Tibial nerve (tissue), 4 donors: Measurements from ENCODE around the gene NME8. TPM values are rescaled to one million over a fixed set of nuclear protein-coding genes. Genes with fewer than 3 reads are reported as not detected.

Experiments
- DNase-seq, 2 donors: peaks; one replicate each; pipeline ENCODE4 v3.0.0-alpha.2; 2019; ENCODE audit warnings: low spot score in 2 of 2
- H3K27ac ChIP-seq, 4 donors: fragments of 200-600 bp; sonication (generic) in 3 of 4; one replicate each; pipeline ENCODE4 v1.5.1; 2017 to 2019; ENCODE audit warnings: mild to moderate bottlenecking in 1 of 4
- H3K27me3 ChIP-seq, 2 donors: fragments of 200-600 bp; sonication (generic) in 1 of 2; one replicate each; pipeline versions ENCODE4 v1.5.1 to v1.6.0; 2017 to 2019
- H3K36me3 ChIP-seq, 3 donors: fragments of 200-600 bp; sonication (generic); one replicate each; pipeline ENCODE4 v1.5.1; 2018 to 2019
- H3K4me1 ChIP-seq, 4 donors: fragments of 200-600 bp; sonication (generic) in 3 of 4; one replicate each; pipeline ENCODE4 v1.5.1; 2017 to 2019
- H3K4me3 ChIP-seq, 4 donors: fragments of 200-600 bp; sonication (generic) in 3 of 4; one replicate each; pipeline ENCODE4 v1.5.1; 2017 to 2019; ENCODE audit warnings: mild to moderate bottlenecking in 1 of 4, moderate library complexity in 1 of 4
- H3K9me3 ChIP-seq, 4 donors: fragments of 200-600 bp; sonication (generic) in 3 of 4; one replicate each; pipeline ENCODE4 v1.5.1; 2017 to 2019
- EP300 ChIP-seq, 2 donors: sonication (generic); formaldehyde crosslinking; IDR thresholded peaks; one replicate each; pipeline ENCODE4 v1.6.1; 2017; ENCODE audit warnings: antibody characterized with exemption in 2 of 2, mild to moderate bottlenecking in 1 of 2
- POLR2A ChIP-seq, 2 donors: fragments of 450-650 bp; IDR thresholded peaks; one replicate each; pipeline ENCODE4 v1.6.1; 2017; ENCODE audit warnings: antibody characterized with exemption in 2 of 2, mild to moderate bottlenecking in 2 of 2, moderate library complexity in 2 of 2
- WGBS, 2 donors: methylation state at CpG; one replicate each; pipeline ENCODE4 v1.1.5; 2018; 5-methylcytosine and 5-hydroxymethylcytosine counted together
- total RNA-seq, 4 donors: library from RNA; depleted of rRNA; stranded (reverse); fragments of >200 nt; gene quantifications; one replicate each; pipeline ENCODE4 v1.1.0, GENCODE V29; 2016
- TF ChIP-seq, protein P1 (sequence below), 5 experiments: fragments of 200-600 bp in 3 of 5; fragments of 450-650 bp in 2 of 5; sonication (generic) in 3 of 5; IDR thresholded peaks; one replicate each; pipeline ENCODE4 v1.5.1; 2016 to 2019; ENCODE audit warnings: antibody characterized with exemption in 5 of 5, mild to moderate bottlenecking in 3 of 5, moderate library complexity in 2 of 5

The NME8 gene
- total RNA-seq, 4 donors from 2014 or later = not detected

DNA sequence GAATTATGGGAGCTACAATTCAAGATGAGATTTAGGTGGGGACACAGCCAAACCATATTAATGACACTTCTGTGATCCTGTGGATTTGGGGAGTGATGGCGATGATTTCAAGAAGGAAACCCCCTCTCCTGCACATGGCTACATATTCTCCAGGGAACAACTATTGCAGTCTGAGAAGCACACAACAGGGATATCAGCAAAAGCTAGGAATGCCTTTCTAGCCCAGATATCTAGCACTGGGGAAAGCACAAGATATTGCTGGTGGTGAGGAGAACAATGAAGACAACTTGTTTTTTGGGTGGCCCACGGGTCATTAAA is 96.3 kb downstream of the NME8 start:
- TF ChIP-seq, protein P1, sequence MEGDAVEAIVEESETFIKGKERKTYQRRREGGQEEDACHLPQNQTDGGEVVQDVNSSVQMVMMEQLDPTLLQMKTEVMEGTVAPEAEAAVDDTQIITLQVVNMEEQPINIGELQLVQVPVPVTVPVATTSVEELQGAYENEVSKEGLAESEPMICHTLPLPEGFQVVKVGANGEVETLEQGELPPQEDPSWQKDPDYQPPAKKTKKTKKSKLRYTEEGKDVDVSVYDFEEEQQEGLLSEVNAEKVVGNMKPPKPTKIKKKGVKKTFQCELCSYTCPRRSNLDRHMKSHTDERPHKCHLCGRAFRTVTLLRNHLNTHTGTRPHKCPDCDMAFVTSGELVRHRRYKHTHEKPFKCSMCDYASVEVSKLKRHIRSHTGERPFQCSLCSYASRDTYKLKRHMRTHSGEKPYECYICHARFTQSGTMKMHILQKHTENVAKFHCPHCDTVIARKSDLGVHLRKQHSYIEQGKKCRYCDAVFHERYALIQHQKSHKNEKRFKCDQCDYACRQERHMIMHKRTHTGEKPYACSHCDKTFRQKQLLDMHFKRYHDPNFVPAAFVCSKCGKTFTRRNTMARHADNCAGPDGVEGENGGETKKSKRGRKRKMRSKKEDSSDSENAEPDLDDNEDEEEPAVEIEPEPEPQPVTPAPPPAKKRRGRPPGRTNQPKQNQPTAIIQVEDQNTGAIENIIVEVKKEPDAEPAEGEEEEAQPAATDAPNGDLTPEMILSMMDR (IDR thresholded peaks at IDR 0.05) = no peak
- TF ChIP-seq POLR2A (IDR thresholded peaks at IDR 0.05) (no peak), EP300 (IDR thresholded peaks at IDR 0.05) (no peak)
- peaks cover 3 to 56% (median 19%) of the 10 kb centered on the region in 4 donors for H3K4me1 ChIP-seq
- H3K27ac ChIP-seq = peak overlapping the region in 3 of 4 donors; percentile 58 to 86 (median 84)
- no peak overlapping the region for H3K4me3 ChIP-seq
- no peak for DNase-seq
- WGBS, 2 donors = 63 to 80% methylated on average over 2 of the region's 2 CpGs
- H3K27me3 ChIP-seq = no peaks in the 10 kb centered on the region
- peaks cover 0 to 10% (median 0%) of the 10 kb centered on the region in 3 donors for H3K36me3 ChIP-seq
- no peaks in the 10 kb centered on the region for H3K9me3 ChIP-seq

GRCh38 chr7:37945336-37945735 is 96.9 kb downstream of the NME8 start:
- no peaks in the 10 kb centered on the region for H3K27me3 ChIP-seq
- no peak for TF ChIP-seq EP300 (IDR thresholded peaks at IDR 0.05)
- TF ChIP-seq POLR2A (IDR thresholded peaks at IDR 0.05) = no peak
- TF ChIP-seq, protein P1 (IDR thresholded peaks at IDR 0.05) = no peak

GRCh38 chr7:37947138-37947940 is 98.9 kb downstream of the NME8 start:
- DNase-seq = no peak
- WGBS, 2 donors = 94 to 96% methylated on average over 7 of the region's 7 CpGs
- no peaks in the 10 kb centered on the region for H3K9me3 ChIP-seq

More at GRCh38 chr7:37945336-37945735, 96.9 kb downstream of the NME8 start:
- Histone ChIP-seq H3K4me3 (no peak overlapping the region), H3K4me1 (peaks cover 3 to 54% (median 19%) of the 10 kb centered on the region in 4 donors), H3K27ac (peak overlapping the region in 2 of 4 donors; percentile 84 to 86), H3K9me3 (no peaks in the 10 kb centered on the region), H3K36me3 (peaks cover 0 to 14% (median 0%) of the 10 kb centered on the region in 3 donors)
- DNase-seq = no peak
- 53 to 58% methylated on average over 4 of the region's 4 CpGs for WGBS, 2 donors

GRCh38 chr7:37947941-37948210 is 99.5 kb downstream of the NME8 start:
- Histone ChIP-seq H3K4me1 (peaks cover 3 to 37% (median 13%) of the 10 kb centered on the region in 4 donors), H3K9me3 (no peaks in the 10 kb centered on the region), H3K27ac (no peak overlapping the region), H3K27me3 (no peaks in the 10 kb centered on the region), H3K4me3 (no peak overlapping the region), H3K36me3 (peaks cover 0 to 40% (median 0%) of the 10 kb centered on the region in 3 donors)
- no peak for TF ChIP-seq POLR2A (IDR thresholded peaks at IDR 0.05)
- TF ChIP-seq, protein P1 (IDR thresholded peaks at IDR 0.05) = no peak
- no peak for TF ChIP-seq EP300 (IDR thresholded peaks at IDR 0.05)
- no peak for DNase-seq
- WGBS, 2 donors = 89 to 93% methylated on average over 7 of the region's 7 CpGs

More at GRCh38 chr7:37947138-37947940, 98.9 kb downstream of the NME8 start:
- Histone ChIP-seq H3K27ac (no peak overlapping the region), H3K4me3 (no peak overlapping the region), H3K4me1 (peaks cover 3 to 43% (median 17%) of the 10 kb centered on the region in 4 donors), H3K36me3 (peaks cover 0 to 34% (median 0%) of the 10 kb centered on the region in 3 donors), H3K27me3 (no peaks in the 10 kb centered on the region)
- TF ChIP-seq EP300 (IDR thresholded peaks at IDR 0.05) (no peak), POLR2A (IDR thresholded peaks at IDR 0.05) (no peak)
- TF ChIP-seq, protein P1 (IDR thresholded peaks at IDR 0.05) = no peak

Other genes with a start within 250 kb of the NME8 start
- gene GPR141, start 164.8 kb upstream of the NME8 start, total RNA-seq = 1 to 10 TPM in 1 of 4 donors, under 1 TPM in 1, not detected in 2; 0.84 to 3.1 TPM
- 100 to 1,000 TPM in 1 of 4 donors, 10 to 100 TPM in 3; 28.2 to 236 (median 52.6) TPM for gene SFRP4, start 68.2 kb downstream of the NME8 start, total RNA-seq
- 10 to 100 TPM; 43.5 to 45.7 (median 45.0) TPM for gene EPDR1, start 72.0 kb downstream of the NME8 start, total RNA-seq